H9 (cell line): ENCODE measurements around the gene FAU. TPM values are rescaled to one million over a fixed set of nuclear protein-coding genes. Genes with fewer than 3 reads are reported as not detected.
A peak's percentile ranks its signal among the peaks of the same experiment; 100 is the strongest.

ENCODE experiments used
- DNase-seq: peaks from one replicate; pipeline ENCODE4 v3.0.0-alpha.2; 2017
- H2AFZ ChIP-seq: one replicate; pipeline ENCODE4 v1.6.1; 2013; ENCODE audit warnings: mild to moderate bottlenecking, low read length, control low read depth, moderate library complexity
- H2AK5ac ChIP-seq: 2 replicates; pipeline ENCODE4 v1.6.1; 2013; ENCODE audit warnings: low read length, control low read depth, mixed read lengths; ENCODE audit not compliant: insufficient read length
- H2BK120ac ChIP-seq: one replicate; pipeline ENCODE4 v1.6.1; 2013; ENCODE audit warnings: low read depth, mild to moderate bottlenecking, low read length, control low read depth, inconsistent platforms; ENCODE audit not compliant: poor library complexity, severe bottlenecking
- H2BK12ac ChIP-seq: 2 replicates; pipeline ENCODE4 v1.6.1; 2013; ENCODE audit warnings: low read length, control low read depth, mixed read lengths, low read depth; ENCODE audit not compliant: insufficient read length
- H2BK15ac ChIP-seq: 2 replicates; pipeline ENCODE4 v1.6.1; 2013; ENCODE audit warnings: low read depth, low read length, control low read depth
- H2BK20ac ChIP-seq: one replicate; pipeline ENCODE4 v1.6.1; 2013; ENCODE audit warnings: low read depth, mild to moderate bottlenecking, low read length, control low read depth, inconsistent platforms; ENCODE audit not compliant: poor library complexity, severe bottlenecking
- H2BK5ac ChIP-seq: 2 replicates; pipeline ENCODE4 v1.6.1; 2013; ENCODE audit warnings: low read length, control low read depth, mixed read lengths; ENCODE audit not compliant: insufficient read length
- H3K14ac ChIP-seq: 2 replicates; pipeline ENCODE4 v1.6.1; 2013; ENCODE audit warnings: low read length, control low read depth; ENCODE audit not compliant: insufficient read depth
- H3K18ac ChIP-seq: 2 replicates; pipeline ENCODE4 v1.6.1; 2013; ENCODE audit warnings: low read depth, mild to moderate bottlenecking, mixed read lengths, low read length, control low read depth; ENCODE audit not compliant: insufficient read length
- H3K23ac ChIP-seq: 2 replicates; pipeline ENCODE4 v1.6.1; 2013; ENCODE audit warnings: low read length, control low read depth, mixed read lengths, low read depth; ENCODE audit not compliant: insufficient read length
- H3K23me2 ChIP-seq: 2 replicates; pipeline ENCODE4 v1.6.1; 2013; ENCODE audit warnings: low read depth, mild to moderate bottlenecking, mixed read lengths, low read length, control low read depth; ENCODE audit not compliant: insufficient read length, poor library complexity, severe bottlenecking
- H3K27ac ChIP-seq: 2 replicates; pipeline ENCODE4 v1.5.1; 2013; ENCODE audit warnings: low read length, control low read depth, mixed read lengths, low read depth; ENCODE audit not compliant: insufficient read length
- H3K27me3 ChIP-seq: 2 replicates; pipeline ENCODE4 v1.6.1; 2013; ENCODE audit warnings: low read length, control low read depth, inconsistent platforms; ENCODE audit not compliant: insufficient read depth
- H3K4ac ChIP-seq: 2 replicates; pipeline ENCODE4 v1.6.1; 2013; ENCODE audit warnings: low read depth, mild to moderate bottlenecking, control low read depth, inconsistent platforms, low read length, moderate library complexity
- H3K4me1 ChIP-seq: 2 replicates; pipeline ENCODE4 v1.6.1; 2013; ENCODE audit warnings: low read length, control low read depth, inconsistent platforms; ENCODE audit not compliant: insufficient read depth
- H3K4me2 ChIP-seq: 2 replicates; pipeline ENCODE4 v1.6.1; 2013; ENCODE audit warnings: low read length, control low read depth, mixed read lengths; ENCODE audit not compliant: insufficient read length, insufficient read depth
- H3K56ac ChIP-seq: 2 replicates; pipeline ENCODE4 v1.6.1; 2013; ENCODE audit warnings: low read depth, mild to moderate bottlenecking, mixed read lengths, low read length, control low read depth; ENCODE audit not compliant: insufficient read length
- H3K79me1 ChIP-seq: 2 replicates; pipeline ENCODE4 v1.6.1; 2013; ENCODE audit warnings: low read depth, mild to moderate bottlenecking, moderate library complexity, low read length, control low read depth, inconsistent platforms; ENCODE audit not compliant: insufficient read depth, poor library complexity, severe bottlenecking
- H3K79me2 ChIP-seq: 2 replicates; pipeline ENCODE4 v1.6.1; 2013; ENCODE audit warnings: low read length, control low read depth, inconsistent platforms; ENCODE audit not compliant: insufficient read depth
- H3K9ac ChIP-seq: 2 replicates; pipeline ENCODE4 v1.6.1; 2013; ENCODE audit warnings: low read length, control low read depth, mixed read lengths; ENCODE audit not compliant: insufficient read length; ENCODE audit errors: extremely low read depth
- H3K9me3 ChIP-seq: one replicate; pipeline ENCODE4 v1.6.1; 2013; ENCODE audit warnings: low read depth, low read length, inconsistent platforms; ENCODE audit not compliant: control insufficient read depth
- H3T11ph ChIP-seq: one replicate; pipeline ENCODE4 v1.6.1; 2013; ENCODE audit warnings: mild to moderate bottlenecking, low read length, control low read depth, inconsistent platforms
- H4K20me1 ChIP-seq: one replicate; pipeline ENCODE4 v1.6.1; 2013; ENCODE audit not compliant: control insufficient read depth, insufficient read length, insufficient read depth
- H4K5ac ChIP-seq: 2 replicates; pipeline ENCODE4 v1.6.1; 2013; ENCODE audit warnings: low read depth, mild to moderate bottlenecking, mixed read lengths, low read length, control low read depth; ENCODE audit not compliant: insufficient read length
- H4K8ac ChIP-seq: replicated peaks from 2 replicates; pipeline ENCODE4 v1.6.1; 2013; ENCODE audit warnings: low read length, control low read depth, mixed read lengths, low read depth; ENCODE audit not compliant: insufficient read length
- H4K91ac ChIP-seq: 2 replicates; pipeline ENCODE4 v1.6.1; 2013; ENCODE audit warnings: low read depth, mild to moderate bottlenecking, moderate library complexity, mixed read lengths, low read length, control low read depth; ENCODE audit not compliant: insufficient read length
- H3K27ac Mint-ChIP-seq, 3 experiments: 2 replicates in 2 of 3; 3 replicates in 1 of 3; pipeline ENCODE4 v1.8.0; 2020 to 2021; ENCODE audit warnings: mixed read lengths in 3 of 3, mild to moderate bottlenecking in 1 of 3, moderate library complexity in 1 of 3
- H3K27me3 Mint-ChIP-seq: 2 replicates; pipeline ENCODE4 v1.8.0; 2021; ENCODE audit warnings: low read depth, mild to moderate bottlenecking, moderate library complexity, mixed read lengths
- H3K36me3 Mint-ChIP-seq, 3 experiments: 2 replicates in 2 of 3; 3 replicates in 1 of 3; pipeline ENCODE4 v1.8.0; 2020 to 2021; ENCODE audit warnings: low read depth in 3 of 3, mixed read lengths in 3 of 3; ENCODE audit not compliant: insufficient read depth in 1 of 3
- H3K4me1 Mint-ChIP-seq, 2 experiments: 2 replicates each; pipeline ENCODE4 v1.8.0; 2020; ENCODE audit warnings: mixed read lengths in 2 of 2
- H3K4me3 Mint-ChIP-seq, 2 experiments: 2 replicates in 1 of 2; 3 replicates in 1 of 2; pipeline ENCODE4 v1.8.0; 2020 to 2021; ENCODE audit warnings: mild to moderate bottlenecking in 2 of 2, mixed read lengths in 2 of 2, moderate library complexity in 1 of 2
- H3K9me3 Mint-ChIP-seq, 2 experiments: 2 replicates in 1 of 2; 3 replicates in 1 of 2; pipeline ENCODE4 v1.8.0; 2020; ENCODE audit warnings: mild to moderate bottlenecking in 2 of 2, mixed read lengths in 2 of 2, moderate library complexity in 1 of 2
- WGBS: extraction: QIAGEN DNeasy Blood & Tissue Kit; methylation state at CpG from one replicate; pipeline ENCODE4 v1.1.7; 2013; ENCODE audit warnings: missing lambda C conversion rate, low lambda C conversion rate, mixed read lengths; ENCODE audit not compliant: insufficient read length; ENCODE audit errors: extremely low coverage; 5-methylcytosine and 5-hydroxymethylcytosine counted together
- total RNA-seq: library from RNA; stranded (reverse); gene quantifications from 2 replicates; pipeline ENCODE4 v1.2.1, GENCODE V29; 2021
- TF ChIP-seq, protein P1 (sequence below): fragments of 200-600 bp; sonication (generic); conservative IDR thresholded peaks from 3 replicates; pipeline ENCODE4 v1.8.0; 2021; ENCODE audit warnings: antibody characterized with exemption, mild to moderate bottlenecking

Gene FAU
- total RNA-seq, 1 experiment from 2014 or later = 898 TPM

DNA sequence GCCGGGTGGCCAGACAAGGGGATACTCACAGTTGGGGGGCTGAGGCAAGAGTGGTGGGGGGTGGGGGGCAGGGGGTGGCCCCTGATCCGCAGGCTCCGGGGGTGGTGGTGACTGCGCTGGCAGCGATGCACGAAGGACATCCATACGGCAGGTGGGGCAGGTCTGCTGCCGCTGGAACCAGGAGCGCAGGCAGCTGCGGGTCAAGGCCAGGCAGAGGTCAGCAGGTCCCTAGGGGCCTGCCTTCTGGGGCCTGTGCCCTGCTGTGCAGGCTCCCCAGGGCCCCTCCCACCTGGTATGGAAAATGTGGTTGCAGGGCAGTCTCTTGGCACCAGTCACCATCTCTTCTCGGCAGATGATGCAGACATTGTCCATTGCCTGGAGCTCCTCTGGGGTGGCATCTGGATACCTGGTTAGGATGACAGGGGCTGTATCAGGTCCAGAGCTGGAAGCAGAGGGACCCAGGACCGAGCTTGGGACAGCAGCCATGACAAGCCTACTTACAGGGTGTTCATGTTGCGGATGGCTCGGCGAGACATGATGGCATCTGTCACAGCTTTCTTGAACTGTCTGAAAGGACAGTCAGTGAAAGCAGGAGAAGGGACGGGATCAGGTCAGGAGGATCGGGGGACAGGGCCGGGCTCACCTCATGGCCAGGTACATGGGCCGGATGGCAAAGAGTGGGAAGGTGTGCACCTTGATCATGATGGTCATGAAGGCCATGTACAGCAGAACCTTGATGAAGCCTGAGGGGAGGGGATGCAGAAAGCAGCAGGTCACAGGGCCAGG is 8.9 kb upstream of the FAU start:
- H2BK12ac ChIP-seq = no peak overlapping the region
- no peak overlapping the region for H3K14ac ChIP-seq
- H3K79me2 ChIP-seq = no peaks in the 10 kb centered on the region
- H3K79me1 ChIP-seq = no peaks in the 10 kb centered on the region
- H3K23ac ChIP-seq = no peak overlapping the region
- Mint-ChIP-seq H3K4me1 (peaks cover 11 to 16% of the 10 kb centered on the region in 2 experiments), H3K27me3 (no peaks in the 10 kb centered on the region), H3K9me3 (no peaks in the 10 kb centered on the region; a peak in 1 of 5 replicates), H3K27ac (no peak overlapping the region; a peak in 1 of 7 replicates), H3K36me3 (peaks cover 8 to 52% (median 47%) of the 10 kb centered on the region in 3 experiments; a peak in 6 of 7 replicates), H3K4me3 (peak overlapping the region in 1 of 2 experiments; percentile 31; a peak in 1 of 5 replicates)
- no peak overlapping the region for H3K18ac ChIP-seq
- no peak overlapping the region for H3K9ac ChIP-seq
- no peak overlapping the region for H2AFZ ChIP-seq
- no peak overlapping the region for H4K5ac ChIP-seq
- no peak overlapping the region for H3K4me2 ChIP-seq
- H2AK5ac ChIP-seq = no peak overlapping the region
- H2BK20ac ChIP-seq = no peak overlapping the region
- H3K4me1 ChIP-seq = no peaks in the 10 kb centered on the region
- no peak overlapping the region for H2BK15ac ChIP-seq
- no peak overlapping the region for H4K91ac ChIP-seq
- no peak overlapping the region for H3K27ac ChIP-seq
- H3K27me3 ChIP-seq = no peaks in the 10 kb centered on the region
- peaks cover 14% of the 10 kb centered on the region for H3K23me2 ChIP-seq
- no peak overlapping the region for H2BK5ac ChIP-seq
- no peak overlapping the region for H4K8ac ChIP-seq
- no peaks in the 10 kb centered on the region for H3K9me3 ChIP-seq
- DNase-seq = no peak
- no peak overlapping the region for H3T11ph ChIP-seq
- no peaks in the 10 kb centered on the region for H4K20me1 ChIP-seq
- H2BK120ac ChIP-seq = no peak overlapping the region
- WGBS = no CpG with 5 or more reads among the region's 19 CpGs
- H3K4ac ChIP-seq = no peak overlapping the region
- H3K56ac ChIP-seq = no peak overlapping the region
- TF ChIP-seq, protein P1, sequence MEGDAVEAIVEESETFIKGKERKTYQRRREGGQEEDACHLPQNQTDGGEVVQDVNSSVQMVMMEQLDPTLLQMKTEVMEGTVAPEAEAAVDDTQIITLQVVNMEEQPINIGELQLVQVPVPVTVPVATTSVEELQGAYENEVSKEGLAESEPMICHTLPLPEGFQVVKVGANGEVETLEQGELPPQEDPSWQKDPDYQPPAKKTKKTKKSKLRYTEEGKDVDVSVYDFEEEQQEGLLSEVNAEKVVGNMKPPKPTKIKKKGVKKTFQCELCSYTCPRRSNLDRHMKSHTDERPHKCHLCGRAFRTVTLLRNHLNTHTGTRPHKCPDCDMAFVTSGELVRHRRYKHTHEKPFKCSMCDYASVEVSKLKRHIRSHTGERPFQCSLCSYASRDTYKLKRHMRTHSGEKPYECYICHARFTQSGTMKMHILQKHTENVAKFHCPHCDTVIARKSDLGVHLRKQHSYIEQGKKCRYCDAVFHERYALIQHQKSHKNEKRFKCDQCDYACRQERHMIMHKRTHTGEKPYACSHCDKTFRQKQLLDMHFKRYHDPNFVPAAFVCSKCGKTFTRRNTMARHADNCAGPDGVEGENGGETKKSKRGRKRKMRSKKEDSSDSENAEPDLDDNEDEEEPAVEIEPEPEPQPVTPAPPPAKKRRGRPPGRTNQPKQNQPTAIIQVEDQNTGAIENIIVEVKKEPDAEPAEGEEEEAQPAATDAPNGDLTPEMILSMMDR = no peak
